ENCODE measurements around the gene TMC1. TPM values are rescaled to one million over a fixed set of nuclear protein-coding genes. Genes with fewer than 3 reads are reported as not detected.

TMC1 gene
- total RNA-seq, 4 donors from 2014 or later: 1.2 to 15.7 TPM; not detected in 2

DNA sequence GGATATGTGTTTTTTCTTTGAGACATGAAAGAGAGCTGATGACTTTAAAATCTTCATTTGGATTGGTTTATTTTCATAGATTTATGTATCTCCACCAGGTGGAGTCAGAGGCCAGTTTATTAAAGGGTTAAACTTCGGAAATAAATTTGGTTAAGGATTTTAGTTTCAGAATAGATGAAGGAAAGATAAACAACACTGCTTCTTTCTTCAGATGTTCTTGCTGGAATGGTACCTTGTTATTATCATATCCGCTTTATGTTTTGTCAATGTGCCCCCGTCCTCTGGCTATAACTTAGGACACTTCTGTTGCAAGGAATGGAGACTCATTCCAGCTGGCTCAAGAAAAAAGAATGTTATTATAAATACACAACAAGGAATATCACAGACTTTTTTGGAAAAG, 350.3 kb downstream of the TMC1 start:
- Histone ChIP-seq H3K36me3 (no peaks in the 10 kb centered on the region), H3K4me3 (peak overlapping the region in 2 of 4 donors; percentile 30 to 32), H3K4me1 (peaks cover 6 to 20% of the 10 kb centered on the region in 2 donors), H3K9me3 (no peaks in the 10 kb centered on the region), H3K27ac (no peak overlapping the region), H3K27me3 (no peaks in the 10 kb centered on the region)
- intact Hi-C loops (cut with DNase I; ENCODE audit: low total_unique reads): loop anchor here (1.0 to 5.0 kb wide), 3 partner anchors 152 to 919 kb away; no protein-coding TSS in a partner anchor
- TF ChIP-seq, protein P1, sequence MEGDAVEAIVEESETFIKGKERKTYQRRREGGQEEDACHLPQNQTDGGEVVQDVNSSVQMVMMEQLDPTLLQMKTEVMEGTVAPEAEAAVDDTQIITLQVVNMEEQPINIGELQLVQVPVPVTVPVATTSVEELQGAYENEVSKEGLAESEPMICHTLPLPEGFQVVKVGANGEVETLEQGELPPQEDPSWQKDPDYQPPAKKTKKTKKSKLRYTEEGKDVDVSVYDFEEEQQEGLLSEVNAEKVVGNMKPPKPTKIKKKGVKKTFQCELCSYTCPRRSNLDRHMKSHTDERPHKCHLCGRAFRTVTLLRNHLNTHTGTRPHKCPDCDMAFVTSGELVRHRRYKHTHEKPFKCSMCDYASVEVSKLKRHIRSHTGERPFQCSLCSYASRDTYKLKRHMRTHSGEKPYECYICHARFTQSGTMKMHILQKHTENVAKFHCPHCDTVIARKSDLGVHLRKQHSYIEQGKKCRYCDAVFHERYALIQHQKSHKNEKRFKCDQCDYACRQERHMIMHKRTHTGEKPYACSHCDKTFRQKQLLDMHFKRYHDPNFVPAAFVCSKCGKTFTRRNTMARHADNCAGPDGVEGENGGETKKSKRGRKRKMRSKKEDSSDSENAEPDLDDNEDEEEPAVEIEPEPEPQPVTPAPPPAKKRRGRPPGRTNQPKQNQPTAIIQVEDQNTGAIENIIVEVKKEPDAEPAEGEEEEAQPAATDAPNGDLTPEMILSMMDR (IDR thresholded peaks at IDR 0.05 in 4 of 5, conservative IDR thresholded peaks at IDR 0.05 in 1 of 5): peak; percentile 49 to 53 (median 50)
- TF ChIP-seq POLR2A (IDR thresholded peaks at IDR 0.05): no peak
- ATAC-seq: no peak
- no peak for DNase-seq
- in situ Hi-C loops (cut with MboI; ENCODE audit: low sequenced_read_pairs in 4 of 4): loop anchor here in 2 of 4 donors (25.0 kb wide), 2 partner anchors 216 to 316 kb away; no protein-coding TSS in a partner anchor

DNA sequence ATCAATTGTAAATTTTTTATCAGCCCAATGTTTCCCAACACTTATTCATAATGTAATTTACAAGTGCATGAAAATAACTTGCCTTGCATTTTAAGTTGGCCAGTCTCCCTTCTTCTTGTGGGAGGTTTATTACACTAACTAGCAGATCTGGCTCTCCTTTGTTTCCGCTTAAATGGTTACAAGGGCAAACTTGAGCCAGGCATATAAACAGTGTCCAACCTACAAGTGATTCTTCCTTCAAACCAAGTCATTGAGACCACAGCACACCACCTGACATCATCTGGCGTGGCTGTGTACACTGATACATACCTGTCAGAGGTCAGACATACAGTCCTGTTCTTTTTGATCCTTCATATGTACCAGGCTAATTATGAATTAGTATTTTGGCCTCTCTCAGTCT, 351.3 kb downstream of the TMC1 start:
- intact Hi-C loops (cut with DNase I; ENCODE audit: low total_unique reads): loop anchor here (5.0 kb wide), 1 partner anchor 920 kb away; no protein-coding TSS in a partner anchor
- ATAC-seq (no peak), DNase-seq (no peak)
- H3K4me1 ChIP-seq: peaks cover 6 to 20% of the 10 kb centered on the region in 2 donors
- H3K36me3 ChIP-seq: no peaks in the 10 kb centered on the region
- H3K27me3 ChIP-seq: no peaks in the 10 kb centered on the region
- H3K27ac ChIP-seq: no peak overlapping the region
- no peak for TF ChIP-seq POLR2A (IDR thresholded peaks at IDR 0.05)
- H3K4me3 ChIP-seq: no peak overlapping the region
- in situ Hi-C loops (cut with MboI; ENCODE audit: low sequenced_read_pairs in 4 of 4): loop anchor here in 2 of 4 donors (25.0 kb wide), 2 partner anchors 215 to 315 kb away; no protein-coding TSS in a partner anchor
- no peaks in the 10 kb centered on the region for H3K9me3 ChIP-seq

DNA sequence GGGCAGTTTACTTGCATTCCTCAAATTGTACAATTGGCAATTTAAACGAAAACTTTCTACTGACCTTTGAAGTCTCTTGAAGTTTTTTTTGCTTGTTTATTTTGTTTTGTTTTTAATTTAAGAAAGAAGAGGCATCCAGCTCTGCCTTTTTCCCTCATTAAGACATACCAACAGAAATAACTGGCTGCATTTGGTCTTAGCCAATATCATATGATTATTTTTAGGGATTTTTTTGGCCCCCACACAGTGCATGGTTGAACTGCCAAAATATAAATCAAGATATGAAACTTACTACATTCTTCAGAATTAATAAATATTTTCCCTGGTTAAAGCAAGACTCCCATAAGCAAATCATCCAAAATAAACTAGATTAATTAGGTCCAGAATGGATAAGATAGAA, 352.0 kb downstream of the TMC1 start:
- no peaks in the 10 kb centered on the region for H3K27me3 ChIP-seq
- no peak overlapping the region for H3K27ac ChIP-seq
- in situ Hi-C loops (cut with MboI; ENCODE audit: low sequenced_read_pairs in 4 of 4) (loop anchor here in 2 of 4 donors (25.0 kb wide), 2 partner anchors 214 to 314 kb away; no protein-coding TSS in a partner anchor), intact Hi-C loops (cut with DNase I; ENCODE audit: low total_unique reads) (loop anchor here (5.0 kb wide), 1 partner anchor 921 kb away; no protein-coding TSS in a partner anchor)
- ATAC-seq: no peak
- peaks cover 6 to 20% of the 10 kb centered on the region in 2 donors for H3K4me1 ChIP-seq
- DNase-seq: no peak
- H3K36me3 ChIP-seq: no peaks in the 10 kb centered on the region
- no peak for TF ChIP-seq POLR2A (IDR thresholded peaks at IDR 0.05)
- TF ChIP-seq, protein P1 (IDR thresholded peaks at IDR 0.05 in 4 of 5, conservative IDR thresholded peaks at IDR 0.05 in 1 of 5): no peak
- H3K4me3 ChIP-seq: no peak overlapping the region
- no peaks in the 10 kb centered on the region for H3K9me3 ChIP-seq

DNA sequence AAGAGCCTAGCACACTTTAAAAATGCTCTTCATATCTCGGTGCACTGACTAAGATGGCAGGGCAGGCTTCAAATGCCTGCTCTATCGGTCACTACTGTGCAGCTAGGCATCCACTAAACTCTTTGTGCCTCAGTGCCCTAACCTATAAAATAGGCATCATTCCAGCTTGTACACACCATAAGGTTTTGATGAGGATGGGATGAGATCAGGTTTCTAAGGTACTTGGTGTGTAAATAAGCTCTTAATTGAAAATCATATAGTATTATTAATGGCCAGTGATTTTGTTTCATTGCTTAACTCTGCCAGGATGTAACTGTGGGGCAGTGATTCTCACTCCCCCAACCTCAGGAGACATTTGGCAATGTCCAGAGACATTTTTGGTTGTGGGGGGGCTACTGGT, 352.9 kb downstream of the TMC1 start:
- Histone ChIP-seq H3K9me3 (no peaks in the 10 kb centered on the region), H3K27ac (no peak overlapping the region), H3K4me3 (no peak overlapping the region), H3K4me1 (peaks cover 6 to 20% of the 10 kb centered on the region in 2 donors), H3K36me3 (no peaks in the 10 kb centered on the region), H3K27me3 (no peaks in the 10 kb centered on the region)
- no peak for TF ChIP-seq POLR2A (IDR thresholded peaks at IDR 0.05)
- TF ChIP-seq, protein P1 (IDR thresholded peaks at IDR 0.05 in 4 of 5, conservative IDR thresholded peaks at IDR 0.05 in 1 of 5): no peak
- intact Hi-C loops (cut with DNase I; ENCODE audit: low total_unique reads): loop anchor here (5.0 kb wide), 1 partner anchor 922 kb away; no protein-coding TSS in a partner anchor
- DNase-seq: no peak
- ATAC-seq: no peak
- in situ Hi-C loops (cut with MboI; ENCODE audit: low sequenced_read_pairs in 4 of 4): loop anchor here in 2 of 4 donors (25.0 kb wide), 2 partner anchors 213 to 313 kb away; no protein-coding TSS in a partner anchor

DNA sequence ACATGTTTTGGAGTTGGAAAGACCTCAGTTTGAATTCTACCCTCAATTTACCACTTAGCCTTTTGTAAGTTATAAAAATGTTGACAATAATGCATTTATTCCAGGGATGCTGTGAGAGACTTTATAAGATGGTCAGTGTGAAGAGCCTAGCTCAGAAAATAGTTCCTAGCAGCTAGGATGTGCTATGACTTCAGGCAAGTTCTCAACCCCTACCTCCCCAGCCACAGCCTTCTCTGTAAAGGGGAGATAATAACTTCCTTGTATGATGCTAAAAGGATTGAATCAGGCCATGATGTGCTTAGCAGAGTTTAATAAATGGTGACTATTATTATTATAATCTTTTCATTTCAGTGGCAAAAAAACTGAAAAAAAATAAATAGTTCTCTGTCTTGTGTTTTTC, 353.8 kb downstream of the TMC1 start:
- H3K27me3 ChIP-seq: no peaks in the 10 kb centered on the region
- peaks cover 6 to 20% of the 10 kb centered on the region in 2 donors for H3K4me1 ChIP-seq
- H3K9me3 ChIP-seq: no peaks in the 10 kb centered on the region
- H3K36me3 ChIP-seq: no peaks in the 10 kb centered on the region
- no peak for ATAC-seq
- no peak overlapping the region for H3K4me3 ChIP-seq
- no peak overlapping the region for H3K27ac ChIP-seq
- no peak for DNase-seq
- in situ Hi-C loops (cut with MboI; ENCODE audit: low sequenced_read_pairs in 4 of 4) (no loop called here), intact Hi-C loops (cut with DNase I; ENCODE audit: low total_unique reads) (no loop called here)
- TF ChIP-seq, protein P1 (IDR thresholded peaks at IDR 0.05 in 4 of 5, conservative IDR thresholded peaks at IDR 0.05 in 1 of 5): no peak
- no peak for TF ChIP-seq POLR2A (IDR thresholded peaks at IDR 0.05)
